ENCODE results near the gene HOXC4. TPM values are rescaled to one million over a fixed set of nuclear protein-coding genes. Genes with fewer than 3 reads are reported as not detected.

HOXC4 gene
- total and polyA plus RNA-seq, 2 of the 8 experiments (the other 6 are each of a cell fraction or from before 2014, with no cell fraction given): not detected

GRCh38 chr12:54005853-54006558, 47.6 kb upstream of the HOXC4 start (continued):
- TF ChIP-seq TAF7 (optimal IDR thresholded peaks at IDR 0.05; ENCODE audit: borderline replicate concordance, low read depth, low read length) (no peak), TCF12 (IDR thresholded peaks at IDR 0.05; ENCODE audit: low read depth, low read length) (0 out of 2 replicates have a peak, but pooled peaks have one; percentile 13), POU5F1 (IDR thresholded peaks at IDR 0.05; ENCODE audit: low read depth, low read length) (no peak), JUND (IDR thresholded peaks at IDR 0.05; ENCODE audit: low read length) (no peak), CHD2 (IDR thresholded peaks at IDR 0.05; ENCODE audit: low read length) (no peak), GABPA (IDR thresholded peaks at IDR 0.05; ENCODE audit: borderline replicate concordance, insufficient read depth, low read length) (peak; percentile 56; the same call in 1 of the 2 replicates), MAFK (IDR thresholded peaks at IDR 0.05; ENCODE audit: low read depth, low read length) (no peak), CBX8 (IDR thresholded peaks at IDR 0.05; ENCODE audit: borderline replicate concordance, low read depth, low read length) (no peak), RBBP5 (IDR thresholded peaks at IDR 0.05; ENCODE audit: borderline replicate concordance, low read depth, low read length) (no peak)
- TF ChIP-seq, protein P1, sequence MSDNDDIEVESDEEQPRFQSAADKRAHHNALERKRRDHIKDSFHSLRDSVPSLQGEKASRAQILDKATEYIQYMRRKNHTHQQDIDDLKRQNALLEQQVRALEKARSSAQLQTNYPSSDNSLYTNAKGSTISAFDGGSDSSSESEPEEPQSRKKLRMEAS (IDR thresholded peaks at IDR 0.05): no peak

All from H1 (cell line).